Effector memory CD4-positive, alpha-beta T cell (primary cell): ENCODE measurements around the gene LSP1.
A peak's percentile ranks its signal among the peaks of the same experiment; 100 is the strongest.
"Not testable (repeated sequence)": the region's sequence is repeated elsewhere in the genome, so short reads cannot be mapped to it uniquely, and the experiment has no call there.

Experiments
- DNase-seq, 3 donors: peaks; one replicate each; pipeline ENCODE4 v3.0.0-alpha.2; 2020
- H3K27ac ChIP-seq: 2 replicates; pipeline ENCODE4 v1.7.0; 2013; ENCODE audit warnings: mild to moderate bottlenecking, low read length, moderate library complexity; ENCODE audit not compliant: insufficient read depth, poor library complexity, severe bottlenecking
- H3K27me3 ChIP-seq: replicated peaks from 2 replicates; pipeline ENCODE4 v1.7.0; 2013; ENCODE audit warnings: mild to moderate bottlenecking, low read length; ENCODE audit not compliant: insufficient read depth, control insufficient read depth, poor library complexity, severe bottlenecking
- H3K36me3 ChIP-seq: 2 replicates; pipeline ENCODE4 v1.7.0; 2013; ENCODE audit warnings: mild to moderate bottlenecking, low read length, moderate library complexity; ENCODE audit not compliant: control insufficient read depth, insufficient read depth
- H3K4me1 ChIP-seq: 2 replicates; pipeline ENCODE4 v1.7.0; 2013; ENCODE audit warnings: low read length, mild to moderate bottlenecking; ENCODE audit not compliant: control insufficient read depth, insufficient read depth, poor library complexity, severe bottlenecking
- H3K4me3 ChIP-seq: 2 replicates; pipeline ENCODE4 v1.7.0; 2013; ENCODE audit warnings: low read length, low read depth, mild to moderate bottlenecking; ENCODE audit not compliant: insufficient read depth, poor library complexity, severe bottlenecking
- H3K9me3 ChIP-seq: 2 replicates; pipeline ENCODE4 v1.7.0; 2013; ENCODE audit warnings: mild to moderate bottlenecking, low read length, moderate library complexity; ENCODE audit not compliant: control insufficient read depth
- total RNA-seq, 3 donors: gene quantifications; one replicate each; lab custom pipeline; 2026; lab: John Stamatoyannopoulos, UW

Gene LSP1, protein sequence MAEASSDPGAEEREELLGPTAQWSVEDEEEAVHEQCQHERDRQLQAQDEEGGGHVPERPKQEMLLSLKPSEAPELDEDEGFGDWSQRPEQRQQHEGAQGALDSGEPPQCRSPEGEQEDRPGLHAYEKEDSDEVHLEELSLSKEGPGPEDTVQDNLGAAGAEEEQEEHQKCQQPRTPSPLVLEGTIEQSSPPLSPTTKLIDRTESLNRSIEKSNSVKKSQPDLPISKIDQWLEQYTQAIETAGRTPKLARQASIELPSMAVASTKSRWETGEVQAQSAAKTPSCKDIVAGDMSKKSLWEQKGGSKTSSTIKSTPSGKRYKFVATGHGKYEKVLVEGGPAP
- total RNA-seq, result 201 to 299 (median 261) reads per million in 3 donors

DNA sequence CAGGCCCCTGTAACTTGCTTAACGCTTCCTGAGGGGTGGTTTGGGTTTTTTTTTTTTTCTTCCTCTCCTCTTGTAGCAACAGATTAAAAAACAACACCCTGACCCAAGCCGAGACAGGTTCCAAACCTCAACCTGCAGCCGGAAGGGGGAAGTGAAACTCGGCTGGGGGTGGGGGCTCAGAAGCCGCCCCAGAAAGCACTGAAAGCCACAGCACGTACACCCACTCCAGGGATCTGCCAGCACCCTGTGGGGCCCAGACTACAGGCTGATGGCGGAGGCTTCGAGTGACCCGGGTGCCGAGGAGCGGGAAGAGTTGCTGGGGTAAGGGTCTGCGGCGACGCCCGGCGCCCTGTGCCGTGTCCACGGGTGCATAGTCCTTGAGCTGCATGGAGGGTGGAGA, at the start of gene LSP1:
TSS of gene LSP1 (plus strand) at position 208 of the 400 bp plus-strand sequence. CDS start at position 269, 61 bp downstream.
- DNase-seq, result peak; percentile 64 to 79 (median 65)
- Histone ChIP-seq H3K27ac (peak within 1 kb of the TSS; percentile 85), H3K4me1 (peaks cover 70% of the 10 kb centered on the region), H3K4me3 (peak within 1 kb of the TSS; percentile 87), H3K27me3 (no peaks in the 10 kb centered on the region), H3K36me3 (peaks cover 9% of the 10 kb centered on the region), H3K9me3 (no peaks in the 10 kb centered on the region)

DNA sequence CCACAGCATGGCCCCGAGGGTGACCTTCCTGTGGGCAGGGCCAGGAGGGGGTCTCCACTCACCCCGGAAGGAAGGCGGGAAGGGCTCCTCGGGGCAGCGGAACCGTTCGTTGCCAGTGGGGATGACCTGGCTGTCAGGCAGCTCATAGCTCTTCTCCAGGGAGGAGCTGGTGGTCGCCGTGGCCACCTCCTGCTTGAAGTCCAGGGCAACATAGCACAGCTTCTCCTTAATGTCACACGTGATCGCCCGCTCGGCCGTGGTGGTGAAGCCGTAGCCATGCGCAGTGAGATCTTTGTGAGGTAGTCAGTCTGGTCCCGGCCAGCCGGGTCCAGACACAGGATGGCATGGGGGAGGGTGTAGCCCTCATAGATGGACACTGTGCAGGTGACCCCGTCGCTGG, 49.6 kb upstream of the LSP1 start:
- no peaks in the 10 kb centered on the region for H3K9me3 ChIP-seq
- no peaks in the 10 kb centered on the region for H3K4me1 ChIP-seq
- H3K36me3 ChIP-seq, result no peaks in the 10 kb centered on the region
- no peak overlapping the region for H3K27ac ChIP-seq
- no peaks in the 10 kb centered on the region for H3K27me3 ChIP-seq
- DNase-seq, result no peak
- no peak overlapping the region for H3K4me3 ChIP-seq

DNA sequence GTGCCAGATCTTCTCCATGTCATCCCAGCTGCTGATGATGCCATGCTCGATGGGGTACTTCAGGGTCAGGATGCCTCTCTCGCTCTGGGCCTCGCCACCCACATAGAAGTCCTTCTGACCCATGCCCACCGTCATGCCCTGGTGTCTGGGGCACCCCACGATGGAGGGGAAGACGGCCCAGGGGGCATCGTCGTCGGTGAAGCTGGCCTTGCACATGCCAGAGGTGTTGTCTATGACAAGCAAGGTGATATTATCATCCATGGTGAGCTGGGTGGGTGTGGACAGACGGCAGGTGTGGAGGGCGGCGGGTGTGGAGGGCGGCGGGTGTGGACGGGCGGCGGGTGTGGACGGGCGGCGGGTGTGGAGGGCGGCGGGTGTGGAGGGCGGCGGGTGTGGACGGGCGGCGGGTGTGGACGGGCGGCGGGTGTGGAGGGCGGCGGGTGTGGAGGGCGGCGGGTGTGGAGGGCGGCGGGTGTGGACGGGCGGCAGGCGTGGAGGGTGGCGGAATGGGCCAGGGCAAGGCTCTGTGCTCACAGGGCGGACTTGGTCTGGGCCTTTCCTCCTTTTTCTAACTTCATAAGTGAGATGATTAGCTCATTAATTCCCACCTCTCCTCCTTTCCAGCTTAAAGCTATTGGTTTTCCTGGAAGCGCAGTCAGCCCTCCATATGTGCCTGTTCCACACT, 48.9 kb upstream of the LSP1 start:
- not testable (repeated sequence) for DNase-seq, H3K27ac ChIP-seq, H3K4me1 ChIP-seq, H3K27me3 ChIP-seq, H3K4me3 ChIP-seq, H3K36me3 ChIP-seq, H3K9me3 ChIP-seq

DNA sequence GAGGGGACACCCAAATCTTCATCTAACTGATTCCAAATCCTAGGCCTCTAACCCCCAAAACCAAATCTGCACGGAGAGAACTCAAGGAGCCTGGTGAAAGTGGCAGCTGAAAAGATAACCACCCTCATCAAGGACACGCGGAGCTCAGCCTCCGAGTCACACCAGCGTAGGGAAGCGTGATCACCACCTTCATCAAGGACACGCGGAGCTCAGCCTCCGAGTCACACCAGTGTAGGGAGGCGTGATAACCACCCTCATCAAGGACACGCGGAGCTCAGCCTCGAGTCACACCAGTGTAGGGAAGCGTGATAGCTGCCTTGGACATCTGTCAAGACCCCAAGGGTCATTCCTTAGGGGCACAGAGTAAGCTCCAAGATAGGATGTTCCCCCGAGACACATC, 47.4 kb upstream of the LSP1 start:
- H3K9me3 ChIP-seq, result no peaks in the 10 kb centered on the region
- no peak overlapping the region for H3K27ac ChIP-seq
- H3K4me3 ChIP-seq, result no peak overlapping the region
- H3K27me3 ChIP-seq, result no peaks in the 10 kb centered on the region
- no peaks in the 10 kb centered on the region for H3K4me1 ChIP-seq
- no peak for DNase-seq
- H3K36me3 ChIP-seq, result no peaks in the 10 kb centered on the region

DNA sequence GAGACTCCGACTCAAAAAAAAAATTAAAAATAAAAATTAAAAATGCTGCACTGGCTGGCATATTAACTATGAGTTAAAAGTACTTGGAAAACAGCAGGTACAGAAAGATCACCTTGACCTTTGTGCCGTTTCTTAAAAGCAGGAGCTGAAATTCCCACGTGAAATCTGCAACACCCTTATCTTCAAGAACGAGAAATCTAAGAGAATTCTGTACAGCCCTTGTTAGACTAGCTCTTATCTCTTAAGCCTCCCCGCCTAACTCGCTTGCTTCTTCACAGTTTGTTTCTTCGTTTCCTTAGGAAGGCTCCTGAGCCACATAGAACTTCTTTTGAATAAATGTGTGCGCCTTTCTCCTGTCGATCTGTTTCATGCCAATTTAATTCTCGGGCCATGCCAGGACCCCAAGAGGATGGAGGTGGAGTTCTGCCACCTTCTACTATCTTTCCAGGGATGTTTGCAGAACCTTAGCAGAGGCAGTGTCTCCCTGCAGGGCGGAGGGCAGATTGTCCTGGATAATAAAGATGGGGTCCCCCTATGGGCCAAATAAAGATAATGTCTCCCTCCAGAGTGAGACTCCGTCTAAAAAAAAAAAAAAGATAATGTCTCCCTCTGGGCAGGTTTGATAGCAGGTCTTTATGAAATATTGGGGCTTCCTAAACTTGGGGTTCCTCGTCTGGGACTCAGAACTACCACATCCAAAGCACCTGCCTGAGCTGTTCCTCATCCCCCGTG, 45.5 kb upstream of the LSP1 start:
- DNase-seq, result no peak
- Histone ChIP-seq H3K27ac (no peak overlapping the region), H3K9me3 (no peaks in the 10 kb centered on the region), H3K36me3 (no peaks in the 10 kb centered on the region), H3K4me1 (no peaks in the 10 kb centered on the region), H3K4me3 (no peak overlapping the region), H3K27me3 (no peaks in the 10 kb centered on the region)

DNA sequence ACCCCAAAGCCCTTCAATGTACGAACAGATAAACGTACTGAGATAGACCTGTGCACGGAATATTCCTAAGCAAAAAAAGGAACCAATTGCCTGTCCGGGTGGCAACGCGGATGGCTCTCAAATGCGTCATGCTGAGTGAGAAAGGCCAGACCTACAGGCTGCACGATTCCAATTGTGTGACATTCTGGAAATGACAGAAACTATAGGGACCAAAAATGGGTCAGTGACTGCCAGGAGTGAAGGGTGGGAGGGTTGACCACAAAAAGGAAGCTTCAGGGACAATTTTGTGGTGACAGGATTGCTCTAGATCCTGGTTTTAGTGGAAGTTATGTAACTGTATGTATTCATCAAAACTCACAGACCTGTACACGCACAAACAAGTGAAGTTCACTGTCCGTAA, 42.1 kb upstream of the LSP1 start:
- no peaks in the 10 kb centered on the region for H3K4me1 ChIP-seq
- H3K27ac ChIP-seq, result no peak overlapping the region
- no peaks in the 10 kb centered on the region for H3K9me3 ChIP-seq
- no peaks in the 10 kb centered on the region for H3K27me3 ChIP-seq
- no peaks in the 10 kb centered on the region for H3K36me3 ChIP-seq
- no peak for DNase-seq
- no peak overlapping the region for H3K4me3 ChIP-seq

DNA sequence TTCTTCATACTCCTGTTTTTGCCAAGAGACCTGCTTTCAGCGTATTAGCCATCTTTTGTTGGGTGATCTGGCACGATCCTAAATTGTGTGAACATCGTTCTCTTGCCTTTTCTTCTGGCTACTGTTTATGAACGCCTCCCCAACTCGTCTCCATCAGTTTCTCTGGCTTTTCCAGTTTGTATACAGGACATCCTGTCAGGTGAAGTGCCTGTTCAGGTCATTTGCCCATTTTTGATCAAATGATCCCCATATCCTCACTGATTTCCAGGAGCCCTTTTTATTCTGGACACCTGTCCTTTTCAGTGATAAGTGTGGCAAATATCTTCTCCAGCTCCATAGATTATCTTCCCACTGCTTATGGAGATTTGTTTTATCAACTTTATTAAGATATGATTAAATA, 40.6 kb upstream of the LSP1 start:
- no peak overlapping the region for H3K27ac ChIP-seq
- no peak overlapping the region for H3K4me3 ChIP-seq
- DNase-seq, result no peak
- no peaks in the 10 kb centered on the region for H3K27me3 ChIP-seq
- H3K36me3 ChIP-seq, result no peaks in the 10 kb centered on the region
- no peaks in the 10 kb centered on the region for H3K4me1 ChIP-seq
- H3K9me3 ChIP-seq, result no peaks in the 10 kb centered on the region

DNA sequence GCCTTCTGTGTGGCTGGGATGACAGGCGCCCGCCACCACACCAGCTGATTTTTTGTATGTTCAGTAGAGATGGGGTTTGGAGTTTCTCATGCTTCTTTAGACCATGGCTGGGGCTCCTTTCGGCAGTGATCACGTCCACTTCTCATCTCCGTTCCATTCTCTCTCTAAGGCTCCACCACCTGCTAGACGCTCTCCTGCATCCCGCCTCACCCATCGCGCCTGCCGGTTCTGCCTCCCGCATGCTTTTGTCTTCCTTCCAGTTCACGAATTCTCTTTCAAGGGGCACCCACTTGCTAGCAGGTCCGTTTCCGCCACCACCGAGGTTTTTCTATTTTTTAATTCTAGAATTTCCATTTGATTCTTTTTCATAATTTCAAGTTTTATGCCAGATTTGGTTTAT, 40.1 kb upstream of the LSP1 start:
- Histone ChIP-seq H3K4me1 (no peaks in the 10 kb centered on the region), H3K9me3 (no peaks in the 10 kb centered on the region), H3K27ac (no peak overlapping the region), H3K27me3 (no peaks in the 10 kb centered on the region), H3K36me3 (no peaks in the 10 kb centered on the region), H3K4me3 (no peak overlapping the region)
- DNase-seq, result no peak

DNA sequence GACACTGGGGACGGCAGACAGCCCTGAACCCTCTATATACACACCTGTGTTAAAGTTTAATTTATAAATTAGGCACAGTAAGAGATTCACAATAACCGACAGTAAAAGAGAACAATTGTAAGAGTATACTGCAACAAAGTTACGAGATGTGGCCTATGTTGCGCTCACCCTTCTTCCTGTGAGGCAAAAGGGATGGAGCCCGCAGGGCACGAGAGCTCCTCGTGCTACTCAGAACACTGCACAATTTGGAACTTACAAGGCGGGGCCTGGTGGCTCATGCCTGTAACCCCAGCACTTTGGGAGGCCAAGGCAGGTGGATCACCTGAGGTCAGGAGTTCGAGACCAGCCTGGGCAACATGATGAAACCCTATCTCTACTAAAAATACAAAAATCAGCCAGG, 39.5 kb upstream of the LSP1 start:
- not testable (repeated sequence) for H3K4me1 ChIP-seq, H3K27ac ChIP-seq, H3K27me3 ChIP-seq, DNase-seq, H3K4me3 ChIP-seq, H3K9me3 ChIP-seq, H3K36me3 ChIP-seq

DNA sequence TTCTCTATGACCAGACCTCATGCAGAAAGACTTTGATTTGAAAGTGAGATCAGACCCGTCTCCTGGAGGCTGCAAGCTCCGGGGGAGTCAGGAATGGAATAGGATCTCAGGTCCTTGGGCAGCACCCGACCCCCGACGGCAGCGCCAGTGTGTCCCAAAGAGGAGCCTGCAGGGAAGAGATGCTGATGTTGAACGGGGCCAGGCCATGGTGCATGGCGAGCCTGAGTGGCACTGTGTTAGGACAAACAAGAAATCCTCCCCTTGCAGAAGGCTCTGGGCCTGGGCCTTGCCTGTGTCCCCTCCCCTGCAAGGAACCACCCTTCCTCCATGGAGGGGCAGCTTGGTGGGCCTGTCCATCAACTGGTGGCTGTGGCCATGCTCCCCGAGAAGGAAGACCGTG, 38.2 kb upstream of the LSP1 start:
- Histone ChIP-seq H3K27ac (no peak overlapping the region), H3K4me3 (no peak overlapping the region)

More for the DNA sequence above, 38.2 kb upstream of the LSP1 start:
- DNase-seq, result no peak
- no peaks in the 10 kb centered on the region for H3K4me1 ChIP-seq
- no peaks in the 10 kb centered on the region for H3K27me3 ChIP-seq
- H3K9me3 ChIP-seq, result no peaks in the 10 kb centered on the region
- no peaks in the 10 kb centered on the region for H3K36me3 ChIP-seq
